Anterior cingulate cortex (tissue), 58 donors: ENCODE data around the gene CSNK1G1.
"Not testable (repeated sequence)": the region's sequence is repeated elsewhere in the genome, so short reads cannot be mapped to it uniquely, and the experiment has no call there.

ENCODE experiments used
- DNase-seq, 58 donors: peaks; one replicate each; lab custom pipeline; 2025; lab: John Stamatoyannopoulos, UW

CSNK1G1 gene

GRCh38 chr15:64143276-64143675, 212.7 kb downstream of the CSNK1G1 start:
- no peak for DNase-seq

GRCh38 chr15:64141798-64142512, 214.0 kb downstream of the CSNK1G1 start:
- DNase-seq = peak in 10 of 58 donors; percentile 20 to 63 (median 29)

- DNase-seq = no peak
Measured at GRCh38 chr15:64138331-64138941, 217.5 kb downstream of the CSNK1G1 start.

GRCh38 chr15:64137226-64137833, 218.6 kb downstream of the CSNK1G1 start:
- peak in 27 of 58 donors; percentile 19 to 78 (median 51) for DNase-seq

GRCh38 chr15:64136347-64136746, 219.6 kb downstream of the CSNK1G1 start:
- no peak for DNase-seq

GRCh38 chr15:64134345-64134829, 221.6 kb downstream of the CSNK1G1 start:
- DNase-seq = peak in 43 of 58 donors; percentile 33 to 88 (median 69)

GRCh38 chr15:64133623-64134344, 222.2 kb downstream of the CSNK1G1 start:
- no peak for DNase-seq

- no peak for DNase-seq
Measured at GRCh38 chr15:64132217-64132616, 223.8 kb downstream of the CSNK1G1 start.

- peak in 16 of 58 donors; percentile 14 to 52 (median 34) for DNase-seq
Measured at GRCh38 chr15:64131547-64131946, 224.4 kb downstream of the CSNK1G1 start.

GRCh38 chr15:64130159-64130558, 225.8 kb downstream of the CSNK1G1 start:
- DNase-seq = no peak

GRCh38 chr15:64127521-64128270, 228.3 kb downstream of the CSNK1G1 start:
- DNase-seq = no peak

- DNase-seq = no peak
Measured at GRCh38 chr15:64125978-64126377, 230.0 kb downstream of the CSNK1G1 start.

GRCh38 chr15:64122936-64123351, 233.0 kb downstream of the CSNK1G1 start:
- DNase-seq = peak in 51 of 58 donors; percentile 25 to 94 (median 79)

- peak in 9 of 58 donors; percentile 23 to 76 (median 50) for DNase-seq
Measured at GRCh38 chr15:64122444-64122843, 233.5 kb downstream of the CSNK1G1 start.

- no peak for DNase-seq
Measured at GRCh38 chr15:64121614-64122013, 234.4 kb downstream of the CSNK1G1 start.

GRCh38 chr15:64120322-64120721, 235.7 kb downstream of the CSNK1G1 start:
- not testable (repeated sequence) for DNase-seq

GRCh38 chr15:64117759-64118487, 238.1 kb downstream of the CSNK1G1 start:
- DNase-seq = no peak
